GM18508 (cell line): ENCODE measurements around the gene NPR2.

Experiments
- ATAC-seq: cut with Tn5 transposase; IDR thresholded peaks from one replicate; pipeline ENCODE4 v1.9.1; 2021; ENCODE audit warnings: moderate number of reproducible peaks; ENCODE audit not compliant: insufficient read depth, unreplicated experiment

NPR2 gene

GRCh38 chr9:35852876-35853865, 61.8 kb downstream of the NPR2 start:
- no peak for ATAC-seq

GRCh38 chr9:35854091-35854762, 62.8 kb downstream of the NPR2 start:
- no peak for ATAC-seq

- ATAC-seq = no peak
These were observed 64.8 kb downstream of the NPR2 start for GRCh38 chr9:35856206-35856605.

- ATAC-seq = no peak
These were observed 65.5 kb downstream of the NPR2 start for GRCh38 chr9:35856882-35857281.

- no peak for ATAC-seq
These were observed 67.1 kb downstream of the NPR2 start for GRCh38 chr9:35858458-35858857.
